Measurements from ENCODE around the gene FAM50A. TPM values are rescaled to one million over a fixed set of nuclear protein-coding genes. Genes with fewer than 3 reads are reported as not detected.
A peak's percentile ranks its signal among the peaks of the same experiment; 100 is the strongest.

FAM50A gene
- total and polyA plus RNA-seq, 2 donors (not counting 1 experiment from before 2014, with no cell fraction given), result 44.5 to 79.8 TPM

GRCh38 chrX:154458116-154458953 lies 14.4 kb downstream of the FAM50A start, which contains the start of gene PLXNA3:
Gene PLXNA3 (plus strand): TSS chrX:154458281. CDS start chrX:154460184, 1,903 bp downstream.
- Mint-ChIP-seq H3K4me1 (peaks cover 14% of the 10 kb centered on the region), H3K27ac (peak within 1 kb of the TSS; percentile 96), H3K27me3 (no peaks in the 10 kb centered on the region), H3K9me3 (ENCODE audit: insufficient read depth) (no peaks in the 10 kb centered on the region), H3K4me3 (peak within 1 kb of the TSS; percentile 95)
- ATAC-seq (ENCODE audit: low read depth) (peak; percentile 79), DNase-seq (peak; percentile 86)
- ChIA-PET POLR2A (interaction anchor here (0.6 to 2.2 kb wide), 10 partner anchors 15 to 1518 kb away, joined by 3 to 7 read pairs (median 4); partner anchors contain the start of genes LAGE3, RPL10, TAFAZZIN and UBL4A), CTCF (interaction anchor here (1.0 to 2.5 kb wide), 3 partner anchors 18 to 69 kb away, joined by 3 to 8 read pairs (median 3); partner anchors contain the start of gene SLC10A3)
- H3K36me3 ChIP-seq (replicated peaks in 1 of 2; ENCODE audit: control extremely low read depth in 1 of 2, control insufficient read depth in 1 of 2, extremely low read depth in 1 of 2, insufficient read depth in 2 of 2, low read length in 1 of 2), result peaks cover 0 to 5% of the 10 kb centered on the region in 2 experiments
- no peaks in the 10 kb centered on the region for H3K27me3 ChIP-seq (replicated peaks in 1 of 4; ENCODE audit: control extremely low read depth in 1 of 4, control insufficient read depth in 3 of 4, insufficient read depth in 4 of 4, low read length in 3 of 4)
- no peaks in the 10 kb centered on the region for H4K20me1 ChIP-seq (ENCODE audit: control insufficient read depth, insufficient read depth, low read length, poor library complexity, severe bottlenecking)
- peak within 1 kb of the TSS; percentile 68 for H2AFZ ChIP-seq (ENCODE audit: insufficient read depth, low read depth, low read length, poor library complexity, severe bottlenecking)
- TF ChIP-seq, protein P1, sequence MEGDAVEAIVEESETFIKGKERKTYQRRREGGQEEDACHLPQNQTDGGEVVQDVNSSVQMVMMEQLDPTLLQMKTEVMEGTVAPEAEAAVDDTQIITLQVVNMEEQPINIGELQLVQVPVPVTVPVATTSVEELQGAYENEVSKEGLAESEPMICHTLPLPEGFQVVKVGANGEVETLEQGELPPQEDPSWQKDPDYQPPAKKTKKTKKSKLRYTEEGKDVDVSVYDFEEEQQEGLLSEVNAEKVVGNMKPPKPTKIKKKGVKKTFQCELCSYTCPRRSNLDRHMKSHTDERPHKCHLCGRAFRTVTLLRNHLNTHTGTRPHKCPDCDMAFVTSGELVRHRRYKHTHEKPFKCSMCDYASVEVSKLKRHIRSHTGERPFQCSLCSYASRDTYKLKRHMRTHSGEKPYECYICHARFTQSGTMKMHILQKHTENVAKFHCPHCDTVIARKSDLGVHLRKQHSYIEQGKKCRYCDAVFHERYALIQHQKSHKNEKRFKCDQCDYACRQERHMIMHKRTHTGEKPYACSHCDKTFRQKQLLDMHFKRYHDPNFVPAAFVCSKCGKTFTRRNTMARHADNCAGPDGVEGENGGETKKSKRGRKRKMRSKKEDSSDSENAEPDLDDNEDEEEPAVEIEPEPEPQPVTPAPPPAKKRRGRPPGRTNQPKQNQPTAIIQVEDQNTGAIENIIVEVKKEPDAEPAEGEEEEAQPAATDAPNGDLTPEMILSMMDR (IDR thresholded peaks at IDR 0.05), result no peak
- TF ChIP-seq EZH2 (IDR thresholded peaks at IDR 0.05; ENCODE audit: borderline replicate concordance, insufficient read depth, low read depth, low read length, poor library complexity, severe bottlenecking), result no peak
- peaks cover 6 to 18% of the 10 kb centered on the region in 2 donors for H3K4me1 ChIP-seq (ENCODE audit: control insufficient read depth in 2 of 2, insufficient read depth in 2 of 2, low read length in 2 of 2)
- under 1% methylated on average over 65 of the region's 88 CpGs for WGBS (ENCODE audit: insufficient coverage)
- H3K79me2 ChIP-seq (ENCODE audit: control insufficient read depth, insufficient read depth, low read length), result peaks cover 22% of the 10 kb centered on the region
- peak within 1 kb of the TSS; percentile 64 for H3K9ac ChIP-seq (ENCODE audit: low read length)
- intact Hi-C loops (cut with micrococcal nuclease), result loop anchor here (5.0 kb wide), 3 partner anchors 34 to 59 kb away; partner anchors contain the start of genes FAM3A, SLC10A3 and TAFAZZIN
- H3K4me2 ChIP-seq (replicated peaks; ENCODE audit: low read depth, low read length, poor library complexity, severe bottlenecking), result peak within 1 kb of the TSS; percentile 85
- no peaks in the 10 kb centered on the region for H3K9me3 ChIP-seq (ENCODE audit: control extremely low read depth in 1 of 3, control insufficient read depth in 2 of 3, insufficient read depth in 1 of 3, low read length in 2 of 3)
- H3K4me3 ChIP-seq (ENCODE audit: control extremely low read depth in 1 of 5, extremely low read depth in 1 of 5, insufficient read depth in 1 of 5, low read depth in 2 of 5, low read length in 4 of 5), result peak within 1 kb of the TSS; percentile 23 to 69 (median 61)
- peak within 1 kb of the TSS; percentile 24 to 66 for H3K27ac ChIP-seq (ENCODE audit: low read length in 2 of 2)

Measured in B cell (primary cell).